GM18517 (cell line): Measurements from ENCODE around the gene FHL1.
"Not testable (repeated sequence)": the region's sequence is repeated elsewhere in the genome, so short reads cannot be mapped to it uniquely, and the experiment has no call there.

Experiments used
- ATAC-seq: cut with Tn5 transposase; IDR thresholded peaks from one replicate; pipeline ENCODE4 v1.9.1; 2021; ENCODE audit warnings: mild to moderate bottlenecking, moderate library complexity; ENCODE audit not compliant: unreplicated experiment

FHL1 gene

GRCh38 chrX:136147315-136147901 lies at the start of gene FHL1:
TSS of gene FHL1 (plus strand) at chrX:136147533.
- no peak for ATAC-seq

GRCh38 chrX:136097871-136098805 lies 49.2 kb upstream of the FHL1 start:
- ATAC-seq = no peak

GRCh38 chrX:136104936-136105335 lies 42.4 kb upstream of the FHL1 start:
- no peak for ATAC-seq

GRCh38 chrX:136106920-136107528 lies 40.3 kb upstream of the FHL1 start:
- no peak for ATAC-seq

DNA sequence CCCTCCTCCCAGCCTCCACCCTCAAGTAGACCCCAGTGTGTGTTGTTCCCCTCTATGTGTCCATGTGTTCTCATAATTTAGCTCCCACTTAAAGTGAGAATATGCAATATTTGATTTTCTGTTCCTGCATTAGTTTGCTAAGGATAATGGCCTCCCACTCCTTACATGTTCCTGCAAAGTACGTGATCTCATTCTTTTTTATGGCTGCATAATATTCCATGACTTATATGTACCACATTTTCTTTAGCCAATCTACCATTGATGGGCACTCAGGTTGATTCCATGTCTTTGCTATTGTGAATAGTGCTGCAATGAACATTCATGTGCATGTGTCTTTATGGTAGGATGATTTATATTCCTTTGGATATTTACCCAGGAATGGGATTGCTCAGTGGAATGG lies 38.4 kb upstream of the FHL1 start:
- not testable (repeated sequence) for ATAC-seq

- no peak for ATAC-seq
Observed at GRCh38 chrX:136112286-136112685, 35.0 kb upstream of the FHL1 start.

DNA sequence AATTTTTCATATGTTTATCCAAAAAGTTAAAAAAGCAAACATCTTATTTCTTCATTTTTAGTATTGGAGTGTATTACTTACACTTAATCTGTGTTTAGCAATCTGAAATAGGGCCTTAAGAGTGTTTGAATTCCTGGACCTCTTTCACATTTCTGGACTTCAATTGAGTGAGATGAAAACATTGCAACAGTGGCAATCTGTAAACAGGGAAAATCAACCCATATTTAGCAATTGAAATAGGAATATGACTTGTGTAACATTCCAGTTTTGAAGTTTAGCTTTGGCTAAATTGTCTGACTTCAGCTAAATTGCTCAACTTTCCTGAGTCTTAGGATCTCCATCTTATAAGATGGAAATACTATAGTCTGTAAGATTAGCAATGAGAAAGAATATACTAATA lies 34.6 kb upstream of the FHL1 start:
- ATAC-seq = no peak

DNA sequence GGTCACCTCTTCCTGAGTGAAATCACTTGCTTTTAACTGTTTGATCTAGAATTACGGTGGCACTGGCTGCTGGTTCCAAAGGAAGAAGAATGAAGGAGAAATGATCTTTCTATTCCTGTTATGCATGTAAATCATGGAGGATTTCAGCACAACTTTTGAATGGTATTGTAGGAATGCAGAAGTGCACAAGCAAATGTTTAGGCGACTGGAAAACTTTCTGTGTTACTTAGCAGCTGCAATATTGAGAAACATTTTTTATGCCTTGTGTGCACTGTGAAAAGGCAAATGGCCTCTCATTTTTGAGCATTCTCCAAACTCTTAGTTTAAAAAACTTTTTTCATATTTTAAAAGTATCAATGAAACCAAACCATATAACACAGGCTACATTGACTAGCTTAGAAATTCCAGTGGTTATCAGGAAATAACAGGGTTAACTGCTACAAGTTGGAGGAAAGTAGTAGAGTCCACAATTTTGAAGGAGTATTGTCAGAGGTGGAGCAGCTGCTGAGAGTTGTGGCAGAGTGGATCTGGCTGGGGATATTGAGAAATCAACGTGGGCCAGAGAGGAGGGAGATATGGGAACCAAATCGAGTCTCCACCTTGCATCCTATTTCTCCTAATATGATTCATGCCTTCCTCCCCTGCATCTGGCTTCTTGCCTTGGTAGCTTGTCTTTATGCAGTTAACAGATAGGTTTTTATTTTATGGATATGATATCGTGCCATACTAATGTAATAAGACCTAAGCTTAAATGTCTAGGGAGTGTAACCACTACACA lies 32.0 kb upstream of the FHL1 start:
- ATAC-seq = no peak

- ATAC-seq = no peak
Observed at GRCh38 chrX:136115904-136116297, 31.4 kb upstream of the FHL1 start.

- no peak for ATAC-seq
Observed at GRCh38 chrX:136121788-136122187, 25.5 kb upstream of the FHL1 start.

DNA sequence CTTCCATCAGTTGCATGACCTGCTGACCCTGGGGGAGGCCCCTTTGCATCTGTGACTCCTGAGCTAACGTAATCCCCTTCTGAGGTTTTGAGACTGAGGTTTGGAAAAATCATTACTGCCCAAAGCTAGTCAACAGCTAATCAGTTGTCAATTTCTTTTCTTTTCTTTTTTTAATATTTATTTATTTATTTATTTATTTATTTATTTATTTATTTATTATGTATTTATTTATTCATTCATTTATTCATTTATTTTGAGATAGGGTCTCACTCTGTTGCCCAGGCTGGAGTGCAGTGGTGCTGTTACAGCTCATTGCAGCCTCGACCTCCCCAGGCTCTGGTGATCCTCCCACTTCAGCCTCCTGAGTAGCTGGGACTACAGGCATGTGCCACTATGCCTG lies 25.1 kb upstream of the FHL1 start:
- no peak for ATAC-seq

DNA sequence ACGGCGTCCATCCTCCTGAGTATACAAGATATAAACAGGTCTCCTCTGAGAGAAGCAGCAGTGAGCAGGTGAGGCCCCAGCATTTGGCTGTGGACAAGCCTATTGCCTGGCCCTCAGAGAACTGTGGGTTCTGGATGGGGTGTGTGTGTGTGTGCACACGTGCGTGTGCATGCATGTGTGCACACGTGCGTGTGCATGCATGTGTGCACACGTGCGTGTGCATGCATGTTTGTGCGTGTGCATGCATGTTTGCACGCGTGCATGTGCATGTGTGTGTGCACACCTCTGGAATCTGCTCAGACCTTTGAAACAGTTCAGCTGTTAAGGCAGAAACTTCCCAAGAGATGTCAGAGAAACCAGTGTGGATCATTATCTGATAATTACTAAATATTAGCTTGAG lies 22.2 kb upstream of the FHL1 start:
- no peak for ATAC-seq

DNA sequence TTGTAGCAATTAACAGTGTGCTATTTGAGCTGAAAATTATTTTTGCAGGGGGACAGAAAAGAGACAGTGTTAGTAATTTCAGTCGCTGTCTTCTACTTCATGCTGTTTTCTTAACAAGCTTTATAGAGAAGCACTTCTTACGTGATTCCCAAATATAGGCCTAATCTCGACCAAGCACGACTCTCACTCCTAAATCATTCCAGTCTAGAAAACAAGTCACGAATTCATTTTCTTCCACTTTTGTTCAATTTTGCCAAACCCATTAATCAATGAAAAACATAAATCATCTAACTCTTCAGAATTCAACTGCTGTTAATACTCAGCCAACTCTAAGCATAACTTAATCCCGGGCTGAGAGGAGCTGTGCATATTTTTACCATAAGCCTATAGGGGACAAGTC lies 21.0 kb upstream of the FHL1 start:
- no peak for ATAC-seq

DNA sequence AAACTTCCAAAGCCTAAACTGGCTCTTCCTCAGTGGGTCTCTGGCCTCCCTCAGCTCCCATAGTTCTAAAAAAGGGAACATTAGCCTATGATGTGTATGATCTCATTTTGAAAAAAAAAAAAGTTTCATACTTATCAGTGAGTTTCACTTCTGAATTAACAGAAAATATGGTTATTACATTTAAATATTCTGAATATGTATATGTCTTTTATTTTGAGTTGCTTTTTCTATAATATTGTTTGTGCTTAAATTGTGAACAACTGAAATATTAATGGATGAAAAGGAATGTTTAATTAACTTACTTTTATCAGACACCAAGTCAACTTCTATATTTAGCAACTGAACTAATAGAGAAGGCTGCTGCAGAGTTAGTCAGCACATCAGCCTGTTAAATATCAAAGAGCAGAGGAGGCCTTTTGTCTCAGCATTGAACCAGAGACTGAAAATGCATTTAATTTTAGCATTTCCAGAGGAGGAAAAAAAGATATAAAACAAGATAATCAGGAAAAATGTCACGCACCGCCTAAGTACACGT lies 20.4 kb upstream of the FHL1 start:
- no peak for ATAC-seq

GRCh38 chrX:136128743-136129142 lies 18.6 kb upstream of the FHL1 start:
- no peak for ATAC-seq

GRCh38 chrX:136130931-136131833 lies 16.2 kb upstream of the FHL1 start:
- peak; percentile 51 for ATAC-seq

GRCh38 chrX:136138939-136139338 lies 8.4 kb upstream of the FHL1 start:
- ATAC-seq = no peak

DNA sequence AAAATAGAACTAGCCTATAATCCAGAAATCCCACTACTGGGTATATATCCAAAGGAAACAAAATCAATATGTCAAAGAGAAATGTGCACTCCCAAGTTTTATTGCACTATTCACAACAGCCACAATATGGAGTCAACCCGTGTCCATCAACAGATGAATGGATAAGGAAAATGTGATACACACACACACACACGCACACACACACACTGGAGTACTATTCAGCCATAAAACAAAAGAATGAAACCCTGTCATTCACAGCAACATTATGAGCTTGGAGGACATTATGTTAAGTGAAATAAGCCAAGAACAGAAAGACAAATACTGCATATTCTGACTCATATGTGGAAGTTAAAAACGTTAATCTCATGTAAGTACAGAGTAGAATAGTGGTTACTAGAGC lies 5.8 kb upstream of the FHL1 start:
- ATAC-seq = no peak

DNA sequence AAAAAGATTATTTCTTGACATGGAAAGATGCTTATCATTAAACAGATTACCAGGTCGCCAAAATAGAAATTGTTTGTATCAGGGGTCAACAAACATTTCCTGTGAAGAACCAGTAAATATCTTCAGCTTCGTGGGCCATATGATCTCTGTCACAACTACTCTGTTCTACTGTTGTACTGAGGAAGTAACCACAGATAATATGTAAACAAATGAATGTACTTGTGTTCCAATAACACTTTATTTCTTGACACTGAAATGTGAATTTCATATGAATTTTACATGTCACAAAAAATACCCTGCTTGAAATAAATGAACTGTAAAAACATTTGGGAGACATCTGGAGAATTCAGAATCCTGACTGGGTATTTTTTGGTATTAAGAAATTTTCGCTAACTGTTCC lies 4.7 kb upstream of the FHL1 start:
- no peak for ATAC-seq

DNA sequence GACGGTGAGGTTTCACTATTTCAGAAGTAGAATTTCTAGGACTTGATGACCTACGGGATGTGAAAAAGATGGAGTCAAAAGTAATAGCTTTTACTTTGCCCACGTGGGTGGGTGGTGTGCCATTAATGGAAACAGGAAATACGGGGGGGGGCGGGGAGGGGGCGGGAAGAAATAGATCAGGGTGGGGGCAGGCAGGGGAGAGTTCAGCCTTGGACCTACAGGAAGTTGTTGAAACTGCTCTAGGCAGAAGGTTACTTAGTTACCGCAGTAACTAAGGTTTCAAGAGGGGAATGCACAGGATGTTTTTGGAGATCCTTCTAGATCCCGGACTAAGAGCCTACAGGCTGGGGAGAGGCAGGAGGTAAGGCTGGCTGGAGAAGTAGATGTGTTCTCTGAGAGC lies 3.6 kb upstream of the FHL1 start:
- ATAC-seq = no peak
